Spleen (tissue), 11 donors: Measurements from ENCODE around the gene SRPK2. TPM values are rescaled to one million over a fixed set of nuclear protein-coding genes. Genes with fewer than 3 reads are reported as not detected.
"Not testable (repeated sequence)": the region's sequence is repeated elsewhere in the genome, so short reads cannot be mapped to it uniquely, and the experiment has no call there.

Source experiments
- DNase-seq: peaks from one replicate; pipeline ENCODE4 v3.0.0-alpha.2; 2020
- H3K27ac ChIP-seq, 8 donors: fragments of 200-600 bp; sonication (generic) in 7 of 8; 1 replicate in 4 of 8; 2 replicates in 4 of 8; pipeline versions ENCODE4 v1.5.0 to v1.8.0; 2016 to 2021; ENCODE audit warnings: inconsistent platforms in 4 of 8, mild to moderate bottlenecking in 4 of 8, moderate library complexity in 1 of 8
- H3K27me3 ChIP-seq, 7 donors: fragments of 200-600 bp; sonication (generic) in 6 of 7; replicated peaks in 1 of 7; 1 replicate in 4 of 7; 2 replicates in 3 of 7; pipeline versions ENCODE4 v1.5.0 to v1.8.0; 2016 to 2021; ENCODE audit warnings: inconsistent platforms in 3 of 7, mild to moderate bottlenecking in 1 of 7
- H3K36me3 ChIP-seq, 6 donors: fragments of 200-600 bp; sonication (generic) in 5 of 6; 1 replicate in 4 of 6; 2 replicates in 2 of 6; pipeline versions ENCODE4 v1.5.0 to v1.8.0; 2016 to 2021; ENCODE audit warnings: inconsistent platforms in 2 of 6
- H3K4me1 ChIP-seq, 6 donors: fragments of 200-600 bp; sonication (generic) in 5 of 6; 1 replicate in 3 of 6; 2 replicates in 3 of 6; pipeline versions ENCODE4 v1.5.0 to v1.8.0; 2016 to 2021; ENCODE audit warnings: inconsistent platforms in 3 of 6
- H3K4me3 ChIP-seq, 8 donors: fragments of 200-600 bp; sonication (generic) in 7 of 8; 1 replicate in 4 of 8; 2 replicates in 4 of 8; pipeline versions ENCODE4 v1.5.0 to v1.8.0; 2016 to 2021; ENCODE audit warnings: inconsistent platforms in 4 of 8, mild to moderate bottlenecking in 4 of 8, moderate library complexity in 2 of 8
- H3K9me3 ChIP-seq, 8 donors: fragments of 200-600 bp; sonication (generic) in 7 of 8; 1 replicate in 4 of 8; 2 replicates in 4 of 8; pipeline versions ENCODE4 v1.5.0 to v1.8.0; 2016 to 2021; ENCODE audit warnings: inconsistent platforms in 4 of 8
- CTCF ChIP-seq, 11 experiments: fragments of 200-600 bp in 7 of 11; fragments of 450-650 bp in 4 of 11; sonication (generic) in 4 of 11; IDR thresholded peaks in 8 of 11; conservative IDR thresholded peaks in 3 of 11; 1 replicate in 7 of 11; 2 replicates in 4 of 11; pipeline versions ENCODE4 v1.4.0 to v1.8.0; 2016 to 2021; ENCODE audit warnings: antibody characterized with exemption in 11 of 11, inconsistent platforms in 4 of 11, mild to moderate bottlenecking in 1 of 11
- POLR2A ChIP-seq, 3 donors: fragments of 450-650 bp; IDR thresholded peaks; one replicate each; pipeline ENCODE4 v1.5.1; 2017; ENCODE audit warnings: antibody characterized with exemption in 3 of 3, mild to moderate bottlenecking in 1 of 3
- POLR2AphosphoS5 ChIP-seq, 3 donors: sonication (generic); formaldehyde crosslinking; IDR thresholded peaks; one replicate each; pipeline ENCODE4 v1.5.1; 2017; ENCODE audit warnings: antibody characterized with exemption in 3 of 3
- WGBS, 5 donors: extraction: QIAGEN DNeasy Blood & Tissue Kit in 3 of 5; methylation state at CpG; one replicate each; pipeline versions ENCODE4 v1.1.5 to v1.1.7; 2013 to 2018; 5-methylcytosine and 5-hydroxymethylcytosine counted together
- intact Hi-C: fragments of 100-400 bp; cut with DNase I; formaldehyde crosslinking; loops from one replicate; pipeline ENCODE4 v1.15.0; 2023; ENCODE audit warnings: low total_unique reads
- polyA plus RNA-seq, 3 donors: library from polyadenylated mRNA; stranded (reverse); fragments of 200-250 nt; gene quantifications; one replicate each; pipeline ENCODE4 v1.2.1, GENCODE V29; 2013
- total RNA-seq, 7 donors: library from RNA; depleted of rRNA in 3 of 7; stranded (reverse); fragments of >200 nt in 3 of 7; fragmentation: NEBNext Ultra II Directional in 4 of 7; extraction: Animal tissue kit (Norgen Biotek cat#: 25700) in 4 of 7; gene quantifications; one replicate each; pipeline versions ENCODE4 v1.1.0 to v1.2.1, GENCODE V29; 2016 to 2021
- donor health status: healthy with polysubstance abuse.
- donor health status: DM: no; HTN: no; CAD: no; lungs with moderate emphysema.
- donor health status: DM: no; HTN: no; CAD: no.
- donor health status: Bipolar disorder and iron deficiency.
- donor health status: healthy.
- donor health status: DM: no; HTN: no; CAD: no.
- donor health status: DM: yes; HTN: yes; CAD: no.

Gene SRPK2
- total and polyA plus RNA-seq, 10 donors, result 9.6 to 60.3 (median 46.2) TPM

GRCh38 chr7:105196473-105196872 lies 192.2 kb downstream of the SRPK2 start:
- Histone ChIP-seq H3K27ac (no peak overlapping the region), H3K27me3 (no peaks in the 10 kb centered on the region), H3K4me3 (no peak overlapping the region), H3K36me3 (peaks cover 0 to 17% (median 1%) of the 10 kb centered on the region in 6 donors), H3K9me3 (no peaks in the 10 kb centered on the region), H3K4me1 (peaks cover 0 to 47% (median under 1%) of the 10 kb centered on the region in 6 donors)
- TF ChIP-seq CTCF (IDR thresholded peaks at IDR 0.05 in 8 of 11, conservative IDR thresholded peaks at IDR 0.05 in 3 of 11), result no peak
- no peak for TF ChIP-seq POLR2A (IDR thresholded peaks at IDR 0.05)
- no peak for DNase-seq
- intact Hi-C loops, result no loop called here
- WGBS, 5 donors, result 92 to 98% (median 94%) methylated on average over 7 of the region's 7 CpGs

GRCh38 chr7:105195891-105196290 lies 192.8 kb downstream of the SRPK2 start:
- H3K4me1 ChIP-seq, result peaks cover 0 to 53% (median 3%) of the 10 kb centered on the region in 6 donors
- intact Hi-C loops, result no loop called here
- H3K36me3 ChIP-seq, result peaks cover 0 to 11% (median 0%) of the 10 kb centered on the region in 6 donors
- no peak for DNase-seq
- TF ChIP-seq POLR2A (IDR thresholded peaks at IDR 0.05), result no peak
- TF ChIP-seq CTCF (IDR thresholded peaks at IDR 0.05 in 8 of 11, conservative IDR thresholded peaks at IDR 0.05 in 3 of 11), result no peak
- no peak for TF ChIP-seq POLR2AphosphoS5 (IDR thresholded peaks at IDR 0.05)
- 67 to 89% (median 82%) methylated on average over 1 of the region's 1 CpG for WGBS, 5 donors
- H3K9me3 ChIP-seq, result no peaks in the 10 kb centered on the region
- no peak overlapping the region for H3K27ac ChIP-seq
- no peaks in the 10 kb centered on the region for H3K27me3 ChIP-seq
- no peak overlapping the region for H3K4me3 ChIP-seq

GRCh38 chr7:105194959-105195358 lies 193.8 kb downstream of the SRPK2 start:
- H3K27me3 ChIP-seq, H3K9me3 ChIP-seq, H3K36me3 ChIP-seq, DNase-seq, H3K27ac ChIP-seq, H3K4me3 ChIP-seq, intact Hi-C loops: not testable (repeated sequence)
- H3K4me1 ChIP-seq, result peaks cover 0 to 55% (median 3%) of the 10 kb centered on the region in 6 donors
- 96 to 98% (median 97%) methylated on average over 16 of the region's 16 CpGs for WGBS, 5 donors

- WGBS, 5 donors, result 67 to 82% (median 72%) methylated on average over 2 of the region's 2 CpGs
- peaks cover 0 to 8% (median 0%) of the 10 kb centered on the region in 6 donors for H3K36me3 ChIP-seq
- H3K4me1 ChIP-seq, result peaks cover 0 to 38% (median 3%) of the 10 kb centered on the region in 6 donors
- TF ChIP-seq CTCF (IDR thresholded peaks at IDR 0.05 in 8 of 11, conservative IDR thresholded peaks at IDR 0.05 in 3 of 11), result no peak
- TF ChIP-seq POLR2AphosphoS5 (IDR thresholded peaks at IDR 0.05), result no peak
- TF ChIP-seq POLR2A (IDR thresholded peaks at IDR 0.05), result no peak
- no peak for DNase-seq
- intact Hi-C loops, result no loop called here
- no peaks in the 10 kb centered on the region for H3K27me3 ChIP-seq
- no peaks in the 10 kb centered on the region for H3K9me3 ChIP-seq
- H3K27ac ChIP-seq, result peak overlapping the region in 2 of 8 donors; percentile 2 to 15
- H3K4me3 ChIP-seq, result no peak overlapping the region
Observed at GRCh38 chr7:105191331-105191730, 197.4 kb downstream of the SRPK2 start.
